Left ventricle myocardium inferior (tissue), 1 donor: Measurements from ENCODE around the gene CCRL2. TPM values are rescaled to one million over a fixed set of nuclear protein-coding genes. Genes with fewer than 3 reads are reported as not detected.

ENCODE experiments used
- DNase-seq: peaks from one replicate; pipeline ENCODE4 v3.0.0-alpha.2; 2020
- H3K27ac ChIP-seq: fragments of 200-600 bp; replicated peaks from 2 replicates; pipeline ENCODE4 v1.8.0; 2021
- H3K27me3 ChIP-seq: fragments of 200-600 bp; 2 replicates; pipeline ENCODE4 v1.8.0; 2021; ENCODE audit warnings: low read depth
- H3K36me3 ChIP-seq: fragments of 200-600 bp; 2 replicates; pipeline ENCODE4 v1.8.0; 2021
- H3K4me1 ChIP-seq: fragments of 200-600 bp; 2 replicates; pipeline ENCODE4 v1.8.0; 2021
- H3K4me3 ChIP-seq: fragments of 200-600 bp; 2 replicates; pipeline ENCODE4 v1.8.0; 2021; ENCODE audit warnings: mild to moderate bottlenecking, moderate library complexity
- H3K9me3 ChIP-seq: fragments of 200-600 bp; replicated peaks from 2 replicates; pipeline ENCODE4 v1.8.0; 2021
- intact Hi-C: fragments of 100-400 bp; cut with micrococcal nuclease; formaldehyde crosslinking; loops from one replicate; pipeline ENCODE4 v1.11.0; 2022
- total RNA-seq: library from RNA; stranded (reverse); fragmentation: NEBNext Ultra II Directional; extraction: Animal tissue kit (Norgen Biotek cat#: 25700); gene quantifications from one replicate; pipeline ENCODE4 v1.2.1, GENCODE V29; 2021
- TF ChIP-seq, protein P1 (sequence below): fragments of 200-600 bp; IDR thresholded peaks from 2 replicates; pipeline ENCODE4 v1.8.0; 2021; ENCODE audit warnings: antibody characterized with exemption, mild to moderate bottlenecking, borderline replicate concordance
- donor health status: DM: no; HTN: yes; CAD: no; lungs with severe emphysema.

CCRL2 gene
- total RNA-seq, 1 donor from 2014 or later = 1.5 TPM

DNA sequence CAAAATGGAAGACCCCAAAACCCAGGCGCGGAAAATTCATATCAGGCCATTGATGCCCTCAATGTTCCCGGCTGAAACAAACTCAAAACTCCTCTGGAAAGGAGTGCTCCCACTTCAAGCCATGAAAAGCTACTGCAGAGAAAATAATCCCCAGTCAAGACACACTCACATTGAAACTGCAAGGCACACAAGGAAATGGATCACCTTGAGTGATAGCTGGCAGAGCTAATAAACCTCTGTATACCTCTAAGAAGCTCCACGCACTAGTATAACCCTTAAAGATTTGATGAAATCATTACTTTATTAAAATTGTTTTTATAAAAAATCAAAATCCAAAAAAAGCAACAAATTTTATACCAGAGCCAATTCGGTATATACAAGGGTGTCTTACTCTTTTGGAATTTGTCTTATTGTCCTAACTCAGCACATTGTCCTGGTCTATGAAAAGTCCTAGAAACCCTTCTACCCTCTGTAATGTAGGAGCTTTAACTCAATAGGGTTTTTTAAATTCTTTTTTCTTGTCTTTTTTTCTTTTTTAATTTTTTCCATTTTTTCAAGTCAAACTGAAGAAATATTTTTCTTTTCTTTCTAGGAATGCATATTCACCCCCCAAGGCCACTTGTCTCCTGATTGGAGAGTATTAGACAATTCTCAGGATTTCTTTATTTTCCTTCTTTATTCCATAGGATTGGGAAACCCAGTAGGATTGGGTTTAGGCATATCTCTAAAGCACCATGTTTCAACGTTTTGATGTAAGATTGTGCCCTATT is 8.7 kb upstream of the CCRL2 start:
- Histone ChIP-seq H3K4me3 (no peak overlapping the region), H3K4me1 (peaks cover 21% of the 10 kb centered on the region), H3K36me3 (no peaks in the 10 kb centered on the region), H3K27me3 (no peaks in the 10 kb centered on the region), H3K9me3 (no peaks in the 10 kb centered on the region), H3K27ac (no peak overlapping the region)
- intact Hi-C loops = no loop called here
- no peak for DNase-seq
- TF ChIP-seq, protein P1, sequence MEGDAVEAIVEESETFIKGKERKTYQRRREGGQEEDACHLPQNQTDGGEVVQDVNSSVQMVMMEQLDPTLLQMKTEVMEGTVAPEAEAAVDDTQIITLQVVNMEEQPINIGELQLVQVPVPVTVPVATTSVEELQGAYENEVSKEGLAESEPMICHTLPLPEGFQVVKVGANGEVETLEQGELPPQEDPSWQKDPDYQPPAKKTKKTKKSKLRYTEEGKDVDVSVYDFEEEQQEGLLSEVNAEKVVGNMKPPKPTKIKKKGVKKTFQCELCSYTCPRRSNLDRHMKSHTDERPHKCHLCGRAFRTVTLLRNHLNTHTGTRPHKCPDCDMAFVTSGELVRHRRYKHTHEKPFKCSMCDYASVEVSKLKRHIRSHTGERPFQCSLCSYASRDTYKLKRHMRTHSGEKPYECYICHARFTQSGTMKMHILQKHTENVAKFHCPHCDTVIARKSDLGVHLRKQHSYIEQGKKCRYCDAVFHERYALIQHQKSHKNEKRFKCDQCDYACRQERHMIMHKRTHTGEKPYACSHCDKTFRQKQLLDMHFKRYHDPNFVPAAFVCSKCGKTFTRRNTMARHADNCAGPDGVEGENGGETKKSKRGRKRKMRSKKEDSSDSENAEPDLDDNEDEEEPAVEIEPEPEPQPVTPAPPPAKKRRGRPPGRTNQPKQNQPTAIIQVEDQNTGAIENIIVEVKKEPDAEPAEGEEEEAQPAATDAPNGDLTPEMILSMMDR = no peak

DNA sequence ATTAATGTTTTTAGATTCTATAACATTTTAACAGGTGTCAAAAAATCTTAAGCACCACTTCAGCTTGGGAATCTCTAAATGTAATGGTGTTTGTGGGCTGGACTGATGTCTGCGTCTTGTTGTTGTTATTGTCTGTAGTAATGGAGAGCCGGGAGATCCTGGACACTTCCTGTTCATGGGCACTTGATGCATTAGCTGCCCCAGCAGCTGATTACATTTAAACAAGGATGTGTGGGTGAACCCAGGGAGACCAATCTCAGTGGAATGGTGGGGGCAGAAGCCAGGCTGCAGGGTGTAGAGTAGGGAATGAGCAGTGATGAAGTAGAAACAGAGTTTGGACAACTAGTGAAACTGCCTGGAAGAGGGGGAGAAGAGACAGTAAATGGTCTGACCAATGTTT is 8.0 kb upstream of the CCRL2 start:
- H3K4me1 ChIP-seq = peaks cover 14% of the 10 kb centered on the region
- TF ChIP-seq, protein P1 = no peak
- no peaks in the 10 kb centered on the region for H3K36me3 ChIP-seq
- no peaks in the 10 kb centered on the region for H3K27me3 ChIP-seq
- H3K4me3 ChIP-seq = no peak overlapping the region
- no peaks in the 10 kb centered on the region for H3K9me3 ChIP-seq
- no peak for DNase-seq
- no peak overlapping the region for H3K27ac ChIP-seq
- intact Hi-C loops = no loop called here

DNA sequence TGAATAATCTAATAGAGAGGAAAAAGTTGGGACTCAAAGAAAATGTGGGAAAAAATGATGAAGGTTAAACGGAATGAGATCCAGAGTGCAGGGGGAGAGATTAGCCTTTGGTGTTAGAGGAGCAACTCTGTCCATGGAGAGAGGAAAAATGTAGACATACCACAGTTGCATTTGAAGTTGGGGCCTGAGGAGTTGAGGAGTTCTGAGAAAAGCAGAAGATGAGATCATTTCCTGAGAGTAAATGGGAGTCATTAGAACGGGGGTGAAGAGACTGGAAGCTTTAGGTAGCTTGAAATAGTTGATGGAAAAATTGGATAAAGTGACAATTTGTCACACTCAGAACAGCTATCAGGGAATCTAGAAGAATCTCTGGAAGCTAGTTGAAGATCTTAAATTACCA is 7.5 kb upstream of the CCRL2 start:
- intact Hi-C loops = no loop called here
- Histone ChIP-seq H3K4me1 (peaks cover 16% of the 10 kb centered on the region), H3K27me3 (no peaks in the 10 kb centered on the region), H3K9me3 (no peaks in the 10 kb centered on the region), H3K27ac (no peak overlapping the region), H3K4me3 (no peak overlapping the region), H3K36me3 (no peaks in the 10 kb centered on the region)
- TF ChIP-seq, protein P1 = no peak
- DNase-seq = no peak

DNA sequence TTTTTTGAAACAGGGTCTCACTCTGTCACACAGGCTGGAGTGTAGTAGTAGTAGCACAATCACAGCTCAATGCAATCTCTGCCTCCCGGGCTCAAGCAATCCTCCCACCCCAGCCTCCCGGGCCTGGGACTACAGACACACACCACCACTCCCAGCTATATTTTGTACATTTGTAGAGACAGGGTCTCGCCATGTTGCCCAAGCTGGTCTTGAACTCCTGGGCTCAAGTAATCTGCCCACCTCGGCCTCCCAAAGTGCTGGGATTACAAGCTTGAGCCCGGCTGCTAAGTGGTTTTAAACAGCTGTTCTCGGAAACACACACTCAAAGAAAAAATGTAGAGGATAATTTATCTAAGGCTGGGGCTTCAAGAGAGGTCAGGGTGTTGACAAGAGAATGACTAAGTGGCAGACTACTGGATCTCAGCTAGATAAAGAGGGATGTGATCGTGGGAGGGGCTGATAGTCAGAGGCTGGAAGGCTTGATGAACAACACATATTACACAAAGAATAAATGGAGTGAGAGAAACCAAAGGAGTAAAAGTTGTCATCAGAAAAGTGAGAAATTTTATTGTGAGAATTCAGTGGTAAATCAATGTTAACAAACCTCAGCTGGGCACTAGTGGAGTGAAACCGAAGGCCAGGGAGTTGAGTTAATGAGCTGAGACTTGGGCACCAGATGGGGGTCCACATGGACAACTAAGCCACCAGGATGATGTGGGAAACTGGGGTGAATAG is 6.9 kb upstream of the CCRL2 start:
- intact Hi-C loops = no loop called here
- no peak overlapping the region for H3K27ac ChIP-seq
- DNase-seq = no peak
- H3K27me3 ChIP-seq = no peaks in the 10 kb centered on the region
- H3K4me3 ChIP-seq = no peak overlapping the region
- no peaks in the 10 kb centered on the region for H3K9me3 ChIP-seq
- TF ChIP-seq, protein P1 = no peak
- H3K36me3 ChIP-seq = no peaks in the 10 kb centered on the region
- H3K4me1 ChIP-seq = peaks cover 22% of the 10 kb centered on the region

DNA sequence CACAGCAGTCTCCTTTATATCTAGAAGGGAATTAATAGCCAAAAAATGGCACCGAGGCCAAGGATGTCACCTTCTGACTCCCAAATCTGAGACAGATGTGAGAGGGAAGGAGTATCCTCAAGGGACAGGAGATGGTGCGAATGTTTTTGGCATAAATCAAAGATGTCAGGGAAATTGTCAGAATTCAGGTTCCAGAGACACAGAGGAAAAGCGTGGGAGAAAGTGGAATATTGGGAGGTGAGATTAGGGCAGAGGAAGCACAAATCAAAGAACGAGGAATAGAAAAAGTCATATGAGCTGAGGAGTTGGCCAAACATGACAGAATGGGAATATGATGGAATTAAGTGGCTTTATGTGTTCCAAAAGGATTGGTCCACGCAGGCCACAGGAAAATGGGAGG is 6.2 kb upstream of the CCRL2 start:
- no peak overlapping the region for H3K4me3 ChIP-seq
- H3K27ac ChIP-seq = no peak overlapping the region
- peaks cover 29% of the 10 kb centered on the region for H3K4me1 ChIP-seq
- no peak for DNase-seq
- H3K9me3 ChIP-seq = no peaks in the 10 kb centered on the region
- TF ChIP-seq, protein P1 = no peak
- no peaks in the 10 kb centered on the region for H3K27me3 ChIP-seq
- no peaks in the 10 kb centered on the region for H3K36me3 ChIP-seq
- intact Hi-C loops = no loop called here
